ENCODE data around the gene CD59. TPM values are rescaled to one million over a fixed set of nuclear protein-coding genes. Genes with fewer than 3 reads are reported as not detected.

The CD59 gene
- polyA plus RNA-seq, 1 donor from 2014 or later = 248 TPM

DNA sequence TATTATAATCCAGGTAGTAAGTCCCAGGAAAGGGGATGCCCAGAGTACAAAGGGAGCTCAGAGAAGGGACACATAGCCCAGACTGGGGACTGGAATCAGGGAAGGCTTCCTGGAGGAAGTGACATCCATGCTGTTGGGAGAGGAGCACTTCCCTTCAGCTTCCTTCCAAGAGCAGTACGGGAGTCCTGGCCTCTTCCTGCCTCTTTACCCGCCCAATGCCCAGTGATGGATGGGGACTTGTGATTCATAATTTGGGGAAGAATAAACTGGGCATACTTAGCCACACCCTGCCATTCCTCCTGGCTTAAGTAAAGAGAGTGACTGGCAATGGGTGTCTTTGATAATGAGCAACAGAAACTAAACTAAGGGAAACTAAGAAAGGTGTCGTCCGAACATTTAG, 47.1 kb downstream of the CD59 start:
- no peak for TF ChIP-seq POLR2AphosphoS5 (IDR thresholded peaks at IDR 0.05)
- TF ChIP-seq EP300 (conservative IDR thresholded peaks at IDR 0.05; ENCODE audit: poor library complexity, severe bottlenecking) = no peak
- no peak for TF ChIP-seq MXI1 (conservative IDR thresholded peaks at IDR 0.05; ENCODE audit: poor library complexity, severe bottlenecking)

DNA sequence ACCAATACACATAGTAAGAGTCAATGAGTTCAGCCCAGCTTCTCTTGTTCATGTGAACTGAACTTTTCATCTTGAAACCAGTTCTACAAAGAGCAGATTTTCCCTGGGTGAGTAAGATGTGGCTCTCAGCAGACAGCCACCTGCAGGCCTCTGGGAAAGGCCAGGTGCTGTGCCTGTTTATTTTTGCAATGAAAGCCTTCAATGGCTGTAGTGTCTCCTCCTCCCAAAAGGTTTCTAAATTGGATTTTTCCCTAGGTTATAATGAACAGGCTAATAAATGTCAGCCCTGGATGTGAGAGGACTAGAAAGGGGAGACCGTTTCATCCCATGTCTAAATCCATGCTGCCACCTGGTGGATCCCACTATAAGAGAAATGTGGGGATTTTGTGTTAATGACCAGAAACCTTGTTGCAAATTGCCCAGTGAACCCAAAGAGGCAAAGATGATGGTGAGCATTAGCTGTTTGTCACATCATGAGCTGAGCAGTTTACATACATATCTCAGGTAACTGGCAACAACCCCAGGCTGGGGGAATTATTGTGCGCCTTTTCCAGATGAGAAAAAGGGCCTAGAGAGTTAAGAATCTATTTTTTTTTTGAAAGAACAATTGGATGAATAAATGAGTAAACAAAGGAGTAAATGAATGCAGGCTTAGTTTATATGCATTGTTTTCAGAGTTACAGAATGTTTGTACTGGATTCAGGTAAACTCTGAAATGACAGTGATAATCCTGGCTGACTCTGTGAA, 48.3 kb downstream of the CD59 start:
- no peaks in the 10 kb centered on the region for H3F3A ChIP-seq (ENCODE audit: insufficient read depth, low read length, poor library complexity, severe bottlenecking)
- H3K27me3 ChIP-seq (ENCODE audit: insufficient read depth, low read depth, low read length) = no peaks in the 10 kb centered on the region
- H3K27ac ChIP-seq (ENCODE audit: low read length) = no peak overlapping the region
- TF ChIP-seq TAF1 (IDR thresholded peaks at IDR 0.05; ENCODE audit: low read depth) (no peak), SMC3 (conservative IDR thresholded peaks at IDR 0.05; ENCODE audit: poor library complexity) (peak; percentile 99), RAD21 (conservative IDR thresholded peaks at IDR 0.05) (peak; percentile 97)
- TF ChIP-seq, protein P1, sequence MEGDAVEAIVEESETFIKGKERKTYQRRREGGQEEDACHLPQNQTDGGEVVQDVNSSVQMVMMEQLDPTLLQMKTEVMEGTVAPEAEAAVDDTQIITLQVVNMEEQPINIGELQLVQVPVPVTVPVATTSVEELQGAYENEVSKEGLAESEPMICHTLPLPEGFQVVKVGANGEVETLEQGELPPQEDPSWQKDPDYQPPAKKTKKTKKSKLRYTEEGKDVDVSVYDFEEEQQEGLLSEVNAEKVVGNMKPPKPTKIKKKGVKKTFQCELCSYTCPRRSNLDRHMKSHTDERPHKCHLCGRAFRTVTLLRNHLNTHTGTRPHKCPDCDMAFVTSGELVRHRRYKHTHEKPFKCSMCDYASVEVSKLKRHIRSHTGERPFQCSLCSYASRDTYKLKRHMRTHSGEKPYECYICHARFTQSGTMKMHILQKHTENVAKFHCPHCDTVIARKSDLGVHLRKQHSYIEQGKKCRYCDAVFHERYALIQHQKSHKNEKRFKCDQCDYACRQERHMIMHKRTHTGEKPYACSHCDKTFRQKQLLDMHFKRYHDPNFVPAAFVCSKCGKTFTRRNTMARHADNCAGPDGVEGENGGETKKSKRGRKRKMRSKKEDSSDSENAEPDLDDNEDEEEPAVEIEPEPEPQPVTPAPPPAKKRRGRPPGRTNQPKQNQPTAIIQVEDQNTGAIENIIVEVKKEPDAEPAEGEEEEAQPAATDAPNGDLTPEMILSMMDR (IDR thresholded peaks at IDR 0.05; ENCODE audit: poor library complexity, severe bottlenecking) = peak; percentile 94
- no peaks in the 10 kb centered on the region for H3K36me3 ChIP-seq (ENCODE audit: insufficient read depth, low read length)
- no peak overlapping the region for H2AFZ ChIP-seq (ENCODE audit: low read depth, low read length)
- no peaks in the 10 kb centered on the region for H3K9me3 ChIP-seq (ENCODE audit: low read length)
- no peak overlapping the region for H3K9ac ChIP-seq (ENCODE audit: low read length)
- no peaks in the 10 kb centered on the region for H3K9me2 ChIP-seq (ENCODE audit: insufficient read depth, low read length)
- no peaks in the 10 kb centered on the region for H4K20me1 ChIP-seq (ENCODE audit: insufficient read depth)
- H3K4me2 ChIP-seq (ENCODE audit: low read length) = no peak overlapping the region
- H3K4me3 ChIP-seq (ENCODE audit: low read length) = no peak overlapping the region
- no peaks in the 10 kb centered on the region for H3K79me2 ChIP-seq (replicated peaks; ENCODE audit: insufficient read depth, low read length)

More for the DNA sequence above, 47.1 kb downstream of the CD59 start:
- no peaks in the 10 kb centered on the region for H3F3A ChIP-seq (ENCODE audit: insufficient read depth, low read length, poor library complexity, severe bottlenecking)
- no peaks in the 10 kb centered on the region for H4K20me1 ChIP-seq (ENCODE audit: insufficient read depth)
- H3K27ac ChIP-seq (ENCODE audit: low read length) = no peak overlapping the region
- H3K79me2 ChIP-seq (replicated peaks; ENCODE audit: insufficient read depth, low read length) = no peaks in the 10 kb centered on the region
- H3K36me3 ChIP-seq (ENCODE audit: insufficient read depth, low read length) = no peaks in the 10 kb centered on the region
- no peak overlapping the region for H3K9ac ChIP-seq (ENCODE audit: low read length)
- no peak overlapping the region for H2AFZ ChIP-seq (ENCODE audit: low read depth, low read length)
- no peak overlapping the region for H3K4me3 ChIP-seq (ENCODE audit: low read length)
- no peaks in the 10 kb centered on the region for H3K27me3 ChIP-seq (ENCODE audit: insufficient read depth, low read depth, low read length)
- no peaks in the 10 kb centered on the region for H3K9me3 ChIP-seq (ENCODE audit: low read length)
- H3K9me2 ChIP-seq (ENCODE audit: insufficient read depth, low read length) = no peaks in the 10 kb centered on the region
- H3K4me2 ChIP-seq (ENCODE audit: low read length) = no peak overlapping the region

DNA sequence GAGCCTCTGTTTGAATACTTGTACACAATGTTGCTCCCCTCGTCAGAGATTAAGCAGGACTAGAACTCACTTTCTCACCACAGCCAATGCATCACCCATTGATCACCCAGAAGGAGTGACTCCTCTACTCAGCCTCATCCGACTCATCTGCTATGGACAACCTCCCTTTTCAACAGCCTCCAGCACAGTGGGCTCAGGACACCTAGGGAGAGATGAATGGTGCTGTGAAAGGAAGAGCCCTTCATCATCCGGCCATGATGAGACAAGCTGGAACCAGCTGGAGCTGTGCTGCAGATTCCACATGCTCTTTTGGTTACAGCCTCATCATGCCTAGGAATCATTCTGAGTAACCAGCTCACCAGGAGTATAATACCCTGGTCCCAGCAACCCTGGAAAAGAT, 51.1 kb downstream of the CD59 start:
- H3K9me2 ChIP-seq (ENCODE audit: insufficient read depth, low read length) = no peaks in the 10 kb centered on the region

More for the DNA sequence above, 51.1 kb downstream of the CD59 start:
- TF ChIP-seq SMC3 (conservative IDR thresholded peaks at IDR 0.05; ENCODE audit: poor library complexity) (no peak), MXI1 (conservative IDR thresholded peaks at IDR 0.05; ENCODE audit: poor library complexity, severe bottlenecking) (no peak), EP300 (conservative IDR thresholded peaks at IDR 0.05; ENCODE audit: poor library complexity, severe bottlenecking) (no peak), TAF1 (IDR thresholded peaks at IDR 0.05; ENCODE audit: low read depth) (no peak), RAD21 (conservative IDR thresholded peaks at IDR 0.05) (no peak), POLR2AphosphoS5 (IDR thresholded peaks at IDR 0.05) (no peak), EZH2 (IDR thresholded peaks at IDR 0.05; ENCODE audit: borderline replicate concordance, insufficient read depth, low read length, poor library complexity, severe bottlenecking) (no peak)
- TF ChIP-seq, protein P2, sequence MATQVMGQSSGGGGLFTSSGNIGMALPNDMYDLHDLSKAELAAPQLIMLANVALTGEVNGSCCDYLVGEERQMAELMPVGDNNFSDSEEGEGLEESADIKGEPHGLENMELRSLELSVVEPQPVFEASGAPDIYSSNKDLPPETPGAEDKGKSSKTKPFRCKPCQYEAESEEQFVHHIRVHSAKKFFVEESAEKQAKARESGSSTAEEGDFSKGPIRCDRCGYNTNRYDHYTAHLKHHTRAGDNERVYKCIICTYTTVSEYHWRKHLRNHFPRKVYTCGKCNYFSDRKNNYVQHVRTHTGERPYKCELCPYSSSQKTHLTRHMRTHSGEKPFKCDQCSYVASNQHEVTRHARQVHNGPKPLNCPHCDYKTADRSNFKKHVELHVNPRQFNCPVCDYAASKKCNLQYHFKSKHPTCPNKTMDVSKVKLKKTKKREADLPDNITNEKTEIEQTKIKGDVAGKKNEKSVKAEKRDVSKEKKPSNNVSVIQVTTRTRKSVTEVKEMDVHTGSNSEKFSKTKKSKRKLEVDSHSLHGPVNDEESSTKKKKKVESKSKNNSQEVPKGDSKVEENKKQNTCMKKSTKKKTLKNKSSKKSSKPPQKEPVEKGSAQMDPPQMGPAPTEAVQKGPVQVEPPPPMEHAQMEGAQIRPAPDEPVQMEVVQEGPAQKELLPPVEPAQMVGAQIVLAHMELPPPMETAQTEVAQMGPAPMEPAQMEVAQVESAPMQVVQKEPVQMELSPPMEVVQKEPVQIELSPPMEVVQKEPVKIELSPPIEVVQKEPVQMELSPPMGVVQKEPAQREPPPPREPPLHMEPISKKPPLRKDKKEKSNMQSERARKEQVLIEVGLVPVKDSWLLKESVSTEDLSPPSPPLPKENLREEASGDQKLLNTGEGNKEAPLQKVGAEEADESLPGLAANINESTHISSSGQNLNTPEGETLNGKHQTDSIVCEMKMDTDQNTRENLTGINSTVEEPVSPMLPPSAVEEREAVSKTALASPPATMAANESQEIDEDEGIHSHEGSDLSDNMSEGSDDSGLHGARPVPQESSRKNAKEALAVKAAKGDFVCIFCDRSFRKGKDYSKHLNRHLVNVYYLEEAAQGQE (IDR thresholded peaks at IDR 0.05; ENCODE audit: borderline replicate concordance) = no peak
- TF ChIP-seq, protein P1 (IDR thresholded peaks at IDR 0.05; ENCODE audit: poor library complexity, severe bottlenecking) = no peak
- no peaks in the 10 kb centered on the region for H4K20me1 ChIP-seq (ENCODE audit: insufficient read depth)
- no peak overlapping the region for H2AFZ ChIP-seq (ENCODE audit: low read depth, low read length)
- H3K27me3 ChIP-seq (ENCODE audit: insufficient read depth, low read depth, low read length) = no peaks in the 10 kb centered on the region
- H3K9ac ChIP-seq (ENCODE audit: low read length) = no peak overlapping the region
- no peak overlapping the region for H3K4me2 ChIP-seq (ENCODE audit: low read length)
- H3F3A ChIP-seq (ENCODE audit: insufficient read depth, low read length, poor library complexity, severe bottlenecking) = no peaks in the 10 kb centered on the region
- no peaks in the 10 kb centered on the region for H3K79me2 ChIP-seq (replicated peaks; ENCODE audit: insufficient read depth, low read length)
- no peak overlapping the region for H3K4me3 ChIP-seq (ENCODE audit: low read length)
- H3K27ac ChIP-seq (ENCODE audit: low read length) = no peak overlapping the region
- H3K9me3 ChIP-seq (ENCODE audit: low read length) = no peaks in the 10 kb centered on the region
- H3K36me3 ChIP-seq (ENCODE audit: insufficient read depth, low read length) = no peaks in the 10 kb centered on the region
